ENCODE data around the gene CSRP3.
A peak's percentile ranks its signal among the peaks of the same experiment; 100 is the strongest.

The CSRP3 gene

DNA sequence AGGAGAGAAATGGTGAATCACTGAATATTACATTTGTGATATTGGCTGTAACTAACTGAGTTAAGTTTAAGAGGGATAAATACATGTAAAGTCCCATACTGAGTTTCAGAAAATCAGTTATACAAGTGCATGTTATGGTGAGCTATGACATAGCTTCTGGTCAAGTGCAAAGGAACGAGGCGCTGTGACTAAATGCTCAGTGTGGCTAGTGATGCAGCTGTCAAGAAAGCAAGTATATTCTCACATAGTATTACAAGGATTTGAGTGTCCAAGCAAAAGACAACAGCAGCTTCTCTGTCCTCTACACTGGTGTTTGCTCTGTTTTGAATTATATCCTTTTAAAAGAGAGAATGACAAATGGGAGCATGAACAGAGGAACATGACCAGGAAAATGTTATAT, 40.1 kb downstream of the CSRP3 start:
- no peak overlapping the region for H2AFZ ChIP-seq (ENCODE audit: low read length)
- H4K20me1 ChIP-seq (ENCODE audit: insufficient read depth, low read length, poor library complexity, severe bottlenecking) = no peaks in the 10 kb centered on the region
- no peaks in the 10 kb centered on the region for H3K9me3 ChIP-seq (ENCODE audit: insufficient read depth, low read depth, low read length)
- peak overlapping the region; percentile 27 for H3K9ac ChIP-seq (ENCODE audit: low read depth, low read length, poor library complexity, severe bottlenecking)
- H3F3A ChIP-seq (ENCODE audit: low read depth) = no peaks in the 10 kb centered on the region
- H3K4me2 ChIP-seq (ENCODE audit: low read depth, low read length, poor library complexity, severe bottlenecking) = peak overlapping the region; percentile 10
- H3K36me3 ChIP-seq (ENCODE audit: insufficient read depth, low read length) = peaks cover 53% of the 10 kb centered on the region
- peaks cover 26% of the 10 kb centered on the region for H3K4me1 ChIP-seq (ENCODE audit: insufficient read depth, low read length, poor library complexity, severe bottlenecking)
- TF ChIP-seq, protein P1, sequence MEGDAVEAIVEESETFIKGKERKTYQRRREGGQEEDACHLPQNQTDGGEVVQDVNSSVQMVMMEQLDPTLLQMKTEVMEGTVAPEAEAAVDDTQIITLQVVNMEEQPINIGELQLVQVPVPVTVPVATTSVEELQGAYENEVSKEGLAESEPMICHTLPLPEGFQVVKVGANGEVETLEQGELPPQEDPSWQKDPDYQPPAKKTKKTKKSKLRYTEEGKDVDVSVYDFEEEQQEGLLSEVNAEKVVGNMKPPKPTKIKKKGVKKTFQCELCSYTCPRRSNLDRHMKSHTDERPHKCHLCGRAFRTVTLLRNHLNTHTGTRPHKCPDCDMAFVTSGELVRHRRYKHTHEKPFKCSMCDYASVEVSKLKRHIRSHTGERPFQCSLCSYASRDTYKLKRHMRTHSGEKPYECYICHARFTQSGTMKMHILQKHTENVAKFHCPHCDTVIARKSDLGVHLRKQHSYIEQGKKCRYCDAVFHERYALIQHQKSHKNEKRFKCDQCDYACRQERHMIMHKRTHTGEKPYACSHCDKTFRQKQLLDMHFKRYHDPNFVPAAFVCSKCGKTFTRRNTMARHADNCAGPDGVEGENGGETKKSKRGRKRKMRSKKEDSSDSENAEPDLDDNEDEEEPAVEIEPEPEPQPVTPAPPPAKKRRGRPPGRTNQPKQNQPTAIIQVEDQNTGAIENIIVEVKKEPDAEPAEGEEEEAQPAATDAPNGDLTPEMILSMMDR (conservative IDR thresholded peaks at IDR 0.05; ENCODE audit: low read length) = no peak
- TF ChIP-seq EZH2phosphoT487 (IDR thresholded peaks at IDR 0.05; ENCODE audit: borderline replicate concordance) = no peak
- no peaks in the 10 kb centered on the region for H3K79me2 ChIP-seq (ENCODE audit: insufficient read depth, low read length)
- no peaks in the 10 kb centered on the region for H3K9me2 ChIP-seq (replicated peaks; ENCODE audit: low read depth, low read length)
- no peak overlapping the region for H3K4me3 ChIP-seq (ENCODE audit: low read length, poor library complexity, severe bottlenecking)
- no peaks in the 10 kb centered on the region for H3K27me3 ChIP-seq (ENCODE audit: insufficient read depth, low read length, poor library complexity, severe bottlenecking)

DNA sequence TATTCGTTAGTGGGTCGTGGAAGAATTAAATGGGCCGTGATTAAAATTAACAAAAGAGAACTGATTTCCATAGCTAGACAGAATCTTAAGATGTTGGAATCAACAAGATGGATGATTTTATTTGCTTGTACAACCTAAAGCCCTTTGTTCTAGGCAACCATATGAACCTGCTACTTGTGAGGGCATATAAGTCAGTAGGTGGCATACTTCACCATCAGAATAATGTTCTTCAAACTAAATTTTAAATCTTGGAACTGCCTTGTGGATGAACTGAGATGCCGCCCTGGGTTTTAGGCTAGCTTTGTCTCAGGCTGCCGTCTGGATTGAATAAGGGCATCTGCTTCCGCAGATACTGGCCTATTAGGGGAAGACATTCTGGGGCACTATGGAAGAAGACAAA, 40.9 kb downstream of the CSRP3 start:
- no peak overlapping the region for H3K4me2 ChIP-seq (ENCODE audit: low read depth, low read length, poor library complexity, severe bottlenecking)
- H3K79me2 ChIP-seq (ENCODE audit: insufficient read depth, low read length) = no peaks in the 10 kb centered on the region
- H3K9me3 ChIP-seq (ENCODE audit: insufficient read depth, low read depth, low read length) = no peaks in the 10 kb centered on the region
- H3F3A ChIP-seq (ENCODE audit: low read depth) = no peaks in the 10 kb centered on the region
- peaks cover 26% of the 10 kb centered on the region for H3K4me1 ChIP-seq (ENCODE audit: insufficient read depth, low read length, poor library complexity, severe bottlenecking)
- no peak overlapping the region for H3K4me3 ChIP-seq (ENCODE audit: low read length, poor library complexity, severe bottlenecking)
- no peaks in the 10 kb centered on the region for H3K9me2 ChIP-seq (replicated peaks; ENCODE audit: low read depth, low read length)
- TF ChIP-seq, protein P1 (conservative IDR thresholded peaks at IDR 0.05; ENCODE audit: low read length) = peak; percentile 62
- TF ChIP-seq EZH2phosphoT487 (IDR thresholded peaks at IDR 0.05; ENCODE audit: borderline replicate concordance) = no peak
- no peak overlapping the region for H3K9ac ChIP-seq (ENCODE audit: low read depth, low read length, poor library complexity, severe bottlenecking)
- no peaks in the 10 kb centered on the region for H4K20me1 ChIP-seq (ENCODE audit: insufficient read depth, low read length, poor library complexity, severe bottlenecking)
- no peak overlapping the region for H2AFZ ChIP-seq (ENCODE audit: low read length)
- H3K27me3 ChIP-seq (ENCODE audit: insufficient read depth, low read length, poor library complexity, severe bottlenecking) = no peaks in the 10 kb centered on the region
- H3K36me3 ChIP-seq (ENCODE audit: insufficient read depth, low read length) = peaks cover 51% of the 10 kb centered on the region

DNA sequence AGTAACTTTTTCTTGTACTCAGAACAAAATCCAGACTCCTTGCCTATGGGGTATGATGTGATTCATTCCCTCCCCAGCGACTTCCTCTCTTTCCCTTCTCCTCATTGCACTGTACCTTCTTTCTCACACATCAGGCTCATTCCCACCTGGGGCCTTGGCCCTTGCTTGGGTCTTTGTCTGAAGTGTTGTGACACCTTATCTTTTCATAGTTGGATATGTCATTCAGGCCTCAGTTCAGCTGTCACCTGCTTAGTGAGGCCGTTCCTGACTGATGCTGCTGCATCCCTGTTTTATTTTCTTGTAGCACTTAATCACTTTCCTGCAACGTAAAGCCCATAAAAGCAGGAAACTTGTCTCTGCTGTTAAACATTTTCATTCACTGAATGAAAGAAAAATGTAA, 44.9 kb downstream of the CSRP3 start:
- Histone ChIP-seq H3K9me3 (ENCODE audit: insufficient read depth, low read depth, low read length) (no peaks in the 10 kb centered on the region), H3K9ac (ENCODE audit: low read depth, low read length, poor library complexity, severe bottlenecking) (no peak overlapping the region), H2AFZ (ENCODE audit: low read length) (no peak overlapping the region), H3K4me1 (ENCODE audit: insufficient read depth, low read length, poor library complexity, severe bottlenecking) (peaks cover 14% of the 10 kb centered on the region), H3K79me2 (ENCODE audit: insufficient read depth, low read length) (no peaks in the 10 kb centered on the region), H3F3A (ENCODE audit: low read depth) (no peaks in the 10 kb centered on the region), H3K36me3 (ENCODE audit: insufficient read depth, low read length) (peaks cover 57% of the 10 kb centered on the region), H3K4me2 (ENCODE audit: low read depth, low read length, poor library complexity, severe bottlenecking) (no peak overlapping the region), H3K9me2 (replicated peaks; ENCODE audit: low read depth, low read length) (no peaks in the 10 kb centered on the region), H3K4me3 (ENCODE audit: low read length, poor library complexity, severe bottlenecking) (no peak overlapping the region), H4K20me1 (ENCODE audit: insufficient read depth, low read length, poor library complexity, severe bottlenecking) (no peaks in the 10 kb centered on the region), H3K27me3 (ENCODE audit: insufficient read depth, low read length, poor library complexity, severe bottlenecking) (no peaks in the 10 kb centered on the region)
- no peak for TF ChIP-seq EZH2phosphoT487 (IDR thresholded peaks at IDR 0.05; ENCODE audit: borderline replicate concordance)
- TF ChIP-seq, protein P1 (conservative IDR thresholded peaks at IDR 0.05; ENCODE audit: low read length) = no peak

Data from Loucy (cell line).